Breast epithelium (tissue), 4 donors: Measurements from ENCODE around the gene S1PR3. TPM values are rescaled to one million over a fixed set of nuclear protein-coding genes. Genes with fewer than 3 reads are reported as not detected.

ENCODE experiments used
- DNase-seq, 2 donors: peaks; one replicate each; pipeline ENCODE4 v3.0.0-alpha.2; 2019; ENCODE audit warnings: low spot score in 2 of 2
- H3K27ac ChIP-seq, 2 donors: fragments of 200-600 bp; sonication (generic) in 1 of 2; one replicate each; pipeline ENCODE4 v1.5.1; 2016 to 2019; ENCODE audit warnings: mild to moderate bottlenecking in 1 of 2
- H3K27me3 ChIP-seq, 2 donors: fragments of 200-600 bp; sonication (generic) in 1 of 2; one replicate each; pipeline versions ENCODE4 v1.5.1 to v1.6.0; 2017 to 2019; ENCODE audit warnings: control low read depth in 1 of 2, mild to moderate bottlenecking in 1 of 2
- H3K36me3 ChIP-seq: fragments of 200-600 bp; one replicate; pipeline ENCODE4 v1.5.1; 2019
- H3K4me1 ChIP-seq, 2 donors: fragments of 200-600 bp; sonication (generic); one replicate each; pipeline ENCODE4 v1.5.1; 2016 to 2019; ENCODE audit warnings: control low read depth in 1 of 2
- H3K4me3 ChIP-seq, 3 donors: fragments of 200-600 bp; sonication (generic); 1 replicate in 2 of 3; 2 replicates in 1 of 3; pipeline ENCODE4 v1.5.1; 2016 to 2019; ENCODE audit warnings: mild to moderate bottlenecking in 3 of 3, moderate library complexity in 2 of 3
- H3K9me3 ChIP-seq, 2 donors: fragments of 200-600 bp; sonication (generic) in 1 of 2; one replicate each; pipeline ENCODE4 v1.5.1; 2016 to 2019; ENCODE audit warnings: control low read depth in 1 of 2
- CTCF ChIP-seq, 3 donors: fragments of 450-650 bp; IDR thresholded peaks; one replicate each; pipeline ENCODE4 v1.5.1; 2016 to 2017; ENCODE audit warnings: antibody characterized with exemption in 3 of 3, mild to moderate bottlenecking in 3 of 3, moderate library complexity in 3 of 3
- POLR2A ChIP-seq: fragments of 450-650 bp; IDR thresholded peaks from one replicate; pipeline ENCODE4 v1.6.1; 2016; ENCODE audit warnings: antibody characterized with exemption, mild to moderate bottlenecking, moderate library complexity
- POLR2AphosphoS5 ChIP-seq, 3 donors: sonication (generic); formaldehyde crosslinking; IDR thresholded peaks; one replicate each; pipeline ENCODE4 v1.6.1; 2017; ENCODE audit warnings: antibody characterized with exemption in 3 of 3
- intact Hi-C: fragments of 100-400 bp; cut with DNase I; formaldehyde crosslinking; loops from one replicate; pipeline ENCODE4 v1.15.1; 2023; ENCODE audit warnings: low total_unique reads
- total RNA-seq, 3 donors: library from RNA; depleted of rRNA; stranded (reverse); fragments of >200 nt; gene quantifications; one replicate each; pipeline ENCODE4 v1.1.0, GENCODE V29; 2016

S1PR3 gene
- total RNA-seq, 3 donors from 2014 or later, result 16.6 to 27.7 (median 18.7) TPM

- Histone ChIP-seq H3K9me3 (no peaks in the 10 kb centered on the region), H3K27me3 (no peaks in the 10 kb centered on the region), H3K4me3 (no peak overlapping the region), H3K27ac (no peak overlapping the region), H3K4me1 (no peaks in the 10 kb centered on the region), H3K36me3 (no peaks in the 10 kb centered on the region)
- TF ChIP-seq POLR2A, result no peak
- no peak for TF ChIP-seq POLR2AphosphoS5 (IDR thresholded peaks at IDR 0.05)
- TF ChIP-seq CTCF (IDR thresholded peaks at IDR 0.05), result no peak
- DNase-seq, result no peak
- intact Hi-C loops, result no loop called here
Measured at GRCh38 chr9:89053301-89053700, 62.0 kb downstream of the S1PR3 start.

Other genes starting within 250 kb of the S1PR3 start
- 1 to 10 TPM; 1.0 to 6.7 (median 2.3) TPM for gene SHC3, start 187.3 kb downstream of the S1PR3 start, total RNA-seq